ENCODE results near the gene CABP2.
A peak's percentile ranks its signal among the peaks of the same experiment; 100 is the strongest.
"Not testable (repeated sequence)": the region's sequence is repeated elsewhere in the genome, so short reads cannot be mapped to it uniquely, and the experiment has no call there.

CABP2 gene

GRCh38 chr11:67522844-67523555 is at the start of gene CABP2:
Gene CABP2 (minus strand): TSS chr11:67523446. CDS start chr11:67523326, 120 bp downstream.
- ATAC-seq, result no peak

DNA sequence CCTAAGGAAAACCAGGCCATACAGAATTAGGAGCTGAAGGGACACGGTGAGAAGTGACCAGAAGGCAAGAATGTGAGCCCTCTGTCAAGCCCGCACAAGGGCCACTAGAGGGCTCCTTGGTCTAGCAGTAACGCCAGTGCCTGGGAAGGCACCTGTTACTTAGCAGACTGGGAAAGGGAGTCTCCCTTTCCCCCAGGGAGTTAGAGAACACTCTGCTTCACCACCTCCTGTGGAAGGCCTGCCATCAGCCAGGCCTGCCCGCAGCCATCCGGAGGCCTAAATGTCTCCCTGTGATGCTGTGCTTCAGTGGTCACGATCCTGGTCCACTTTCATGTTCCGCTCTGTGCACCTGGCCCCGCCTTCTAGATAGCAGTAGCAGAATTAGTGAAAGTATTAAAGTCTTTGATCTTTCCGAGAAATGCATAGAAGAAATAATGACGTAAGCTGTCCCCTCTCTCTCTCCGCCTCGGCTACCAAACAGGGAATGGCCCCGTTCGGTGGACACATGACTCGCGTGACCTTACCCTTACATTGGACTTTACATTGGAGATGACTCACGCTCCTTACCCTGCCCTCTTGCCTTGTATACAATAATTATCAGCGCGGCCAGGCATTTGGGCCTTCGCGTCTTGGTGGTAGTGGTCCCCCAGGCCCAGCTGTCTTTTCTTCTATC is 49.6 kb upstream of the CABP2 start:
- H3K36me3 Mint-ChIP-seq, result no peaks in the 10 kb centered on the region
- H3K9me3 Mint-ChIP-seq, result no peaks in the 10 kb centered on the region
- peak overlapping the region; percentile 36 for H3K4me3 Mint-ChIP-seq
- ATAC-seq, result no peak
- H3K27ac Mint-ChIP-seq, result no peak overlapping the region
- peaks cover 45% of the 10 kb centered on the region for H3K27me3 Mint-ChIP-seq
- peaks cover 14% of the 10 kb centered on the region for H3K4me1 Mint-ChIP-seq

More at GRCh38 chr11:67522844-67523555, at the start of gene CABP2:
- Mint-ChIP-seq H3K36me3 (peaks cover 5% of the 10 kb centered on the region), H3K9me3 (peaks cover 6% of the 10 kb centered on the region), H3K27ac (no peak within 1 kb of the TSS), H3K4me1 (no peaks in the 10 kb centered on the region), H3K4me3 (no peak within 1 kb of the TSS), H3K27me3 (peaks cover 62% of the 10 kb centered on the region)

GRCh38 chr11:67572305-67572704 is 49.1 kb upstream of the CABP2 start:
- Mint-ChIP-seq H3K36me3 (no peaks in the 10 kb centered on the region), H3K4me3 (no peak overlapping the region), H3K27ac (no peak overlapping the region), H3K27me3 (peaks cover 45% of the 10 kb centered on the region), H3K9me3 (no peaks in the 10 kb centered on the region), H3K4me1 (peaks cover 14% of the 10 kb centered on the region)
- no peak for ATAC-seq

DNA sequence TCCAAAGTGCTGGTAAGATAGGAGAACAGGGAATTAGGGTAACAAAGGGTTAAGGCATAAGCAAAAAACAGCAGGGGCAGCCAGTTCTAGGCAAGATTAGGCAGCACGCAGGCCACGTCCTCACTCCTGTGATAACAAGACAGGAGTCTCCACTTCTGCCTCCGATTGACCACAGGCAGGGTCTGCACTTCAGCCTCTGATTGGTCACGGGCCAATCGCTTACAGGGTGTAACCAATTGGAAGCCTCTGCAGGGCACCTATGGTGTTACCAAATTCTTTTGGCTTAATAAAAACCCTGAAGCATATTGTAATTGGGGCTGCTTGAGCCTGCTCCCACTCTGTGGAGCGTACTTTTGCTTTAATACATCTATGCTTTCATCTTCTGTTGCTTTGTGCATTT is 48.2 kb upstream of the CABP2 start:
- no peak overlapping the region for H3K4me3 Mint-ChIP-seq

DNA sequence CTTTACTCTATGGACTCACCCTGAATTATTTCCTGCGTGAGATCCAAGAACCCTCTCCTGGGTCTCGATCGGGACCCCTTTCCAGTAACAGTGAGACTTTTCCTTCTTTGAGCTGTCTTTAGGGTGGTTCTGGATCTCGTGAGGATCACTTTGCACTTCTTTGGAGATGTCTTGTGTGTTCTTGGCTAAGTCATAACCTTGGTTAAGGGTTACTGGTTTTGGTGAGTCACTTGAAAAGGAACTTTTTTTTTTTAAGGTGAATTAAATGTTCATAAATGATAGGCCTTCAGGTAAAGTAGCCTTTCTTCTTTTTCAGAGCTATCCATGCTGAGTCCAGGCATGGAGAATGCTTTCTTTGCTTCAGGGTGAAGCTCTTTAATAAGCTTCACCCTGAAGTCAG is 41.0 kb upstream of the CABP2 start:
- Mint-ChIP-seq H3K36me3 (no peaks in the 10 kb centered on the region), H3K9me3 (no peaks in the 10 kb centered on the region), H3K4me1 (peaks cover 20% of the 10 kb centered on the region), H3K27me3 (peaks cover 34% of the 10 kb centered on the region), H3K27ac (no peak overlapping the region), H3K4me3 (no peak overlapping the region)
- no peak for ATAC-seq

More for the DNA sequence above, 48.2 kb upstream of the CABP2 start:
- Mint-ChIP-seq H3K4me1 (peaks cover 14% of the 10 kb centered on the region), H3K9me3 (no peaks in the 10 kb centered on the region), H3K27me3 (peaks cover 39% of the 10 kb centered on the region), H3K36me3 (no peaks in the 10 kb centered on the region), H3K27ac (no peak overlapping the region)
- no peak for ATAC-seq

- Mint-ChIP-seq H3K27me3 (peaks cover 39% of the 10 kb centered on the region), H3K4me1 (peaks cover 26% of the 10 kb centered on the region)
- H3K27ac Mint-ChIP-seq, result not testable (repeated sequence)
Measured at GRCh38 chr11:67563705-67564114, 40.5 kb upstream of the CABP2 start.

GRCh38 chr11:67562963-67563704 is 39.9 kb upstream of the CABP2 start:
- peaks cover 45% of the 10 kb centered on the region for H3K27me3 Mint-ChIP-seq
- no peaks in the 10 kb centered on the region for H3K9me3 Mint-ChIP-seq
- H3K4me3 Mint-ChIP-seq, result no peak overlapping the region
- no peak for ATAC-seq
- no peak overlapping the region for H3K27ac Mint-ChIP-seq
- H3K4me1 Mint-ChIP-seq, result peaks cover 31% of the 10 kb centered on the region
- H3K36me3 Mint-ChIP-seq, result no peaks in the 10 kb centered on the region

More at GRCh38 chr11:67563705-67564114, 40.5 kb upstream of the CABP2 start:
- H3K36me3 Mint-ChIP-seq, H3K9me3 Mint-ChIP-seq, ATAC-seq, H3K4me3 Mint-ChIP-seq: not testable (repeated sequence)

- H3K27ac Mint-ChIP-seq, result peak overlapping the region; percentile 36
- ATAC-seq, result peak; percentile 79
Measured at GRCh38 chr11:67561971-67562619, 38.8 kb upstream of the CABP2 start.

GRCh38 chr11:67558084-67558772 is 35.0 kb upstream of the CABP2 start:
- Mint-ChIP-seq H3K9me3 (no peaks in the 10 kb centered on the region), H3K27me3 (peaks cover 39% of the 10 kb centered on the region), H3K4me3 (peak overlapping the region; percentile 60), H3K27ac (peak overlapping the region; percentile 65), H3K36me3 (no peaks in the 10 kb centered on the region), H3K4me1 (peaks cover 36% of the 10 kb centered on the region)
- peak; percentile 88 for ATAC-seq

More at GRCh38 chr11:67561971-67562619, 38.8 kb upstream of the CABP2 start:
- Mint-ChIP-seq H3K4me3 (peak overlapping the region; percentile 24), H3K9me3 (no peaks in the 10 kb centered on the region), H3K36me3 (no peaks in the 10 kb centered on the region), H3K27me3 (peaks cover 42% of the 10 kb centered on the region), H3K4me1 (peaks cover 36% of the 10 kb centered on the region)

GRCh38 chr11:67556244-67556643 is 33.0 kb upstream of the CABP2 start:
- no peak for ATAC-seq
- Mint-ChIP-seq H3K9me3 (peaks cover 9% of the 10 kb centered on the region), H3K4me3 (no peak overlapping the region), H3K36me3 (peaks cover 8% of the 10 kb centered on the region), H3K27ac (no peak overlapping the region), H3K4me1 (peaks cover 19% of the 10 kb centered on the region), H3K27me3 (peaks cover 30% of the 10 kb centered on the region)

- H3K4me1 Mint-ChIP-seq, H3K27me3 Mint-ChIP-seq, H3K27ac Mint-ChIP-seq, H3K4me3 Mint-ChIP-seq, ATAC-seq: not testable (repeated sequence)
- Mint-ChIP-seq H3K36me3 (peaks cover 14% of the 10 kb centered on the region), H3K9me3 (peaks cover 18% of the 10 kb centered on the region)
Measured at GRCh38 chr11:67551697-67552096, 28.5 kb upstream of the CABP2 start.

DNA sequence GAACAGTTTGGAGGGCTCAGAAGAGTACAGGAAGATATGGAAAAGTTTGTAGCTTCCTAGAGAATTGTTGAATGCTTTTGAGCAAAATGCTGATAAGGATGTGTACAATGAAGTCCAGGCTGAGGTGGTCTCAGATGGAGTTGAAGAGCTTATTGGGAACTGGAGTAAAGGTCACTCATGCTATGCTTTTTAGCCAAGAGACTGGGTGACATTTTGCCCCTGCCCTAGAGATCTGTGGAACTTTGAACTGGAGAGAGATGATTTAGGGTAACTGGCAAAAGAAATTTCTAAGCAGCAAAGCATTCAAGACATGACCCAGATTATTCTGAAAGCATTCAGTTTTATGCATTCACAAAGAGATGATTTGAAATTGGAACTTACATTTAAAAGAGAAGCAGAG is 27.9 kb upstream of the CABP2 start:
- Mint-ChIP-seq H3K9me3 (peaks cover 18% of the 10 kb centered on the region), H3K36me3 (peaks cover 14% of the 10 kb centered on the region), H3K27ac (no peak overlapping the region), H3K4me1 (no peaks in the 10 kb centered on the region), H3K4me3 (no peak overlapping the region), H3K27me3 (peaks cover 9% of the 10 kb centered on the region)
- no peak for ATAC-seq

DNA sequence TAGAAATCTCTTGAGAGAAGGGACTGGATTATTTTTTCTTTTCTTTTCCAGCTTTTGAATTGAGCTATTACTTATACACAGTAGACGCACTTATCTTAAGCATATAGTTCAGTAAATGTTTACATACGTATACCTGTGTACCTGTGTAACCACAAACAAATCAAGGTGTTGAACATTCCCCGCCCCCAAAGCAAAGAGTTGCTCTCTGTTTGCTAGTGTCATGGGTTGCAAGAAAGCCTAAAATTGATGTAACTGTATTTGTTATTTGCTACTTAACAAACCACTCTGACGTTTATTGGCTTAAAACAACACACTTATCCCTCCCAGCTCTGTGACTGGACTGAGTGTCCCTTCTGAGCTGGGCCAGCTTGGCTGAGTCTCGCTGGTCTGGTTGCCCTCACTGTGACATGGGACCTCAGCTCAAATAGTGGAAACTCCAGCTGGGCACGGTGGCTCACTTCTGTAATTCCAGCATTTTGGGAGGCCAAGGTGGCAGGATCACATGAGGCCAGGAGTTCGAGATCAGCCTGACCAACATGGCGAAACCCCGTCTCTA is 25.4 kb upstream of the CABP2 start:
- no peak for ATAC-seq
- Mint-ChIP-seq H3K27me3 (peaks cover 18% of the 10 kb centered on the region), H3K4me1 (no peaks in the 10 kb centered on the region), H3K36me3 (peaks cover 14% of the 10 kb centered on the region), H3K9me3 (peaks cover 18% of the 10 kb centered on the region), H3K27ac (no peak overlapping the region), H3K4me3 (no peak overlapping the region)

- peaks cover 18% of the 10 kb centered on the region for H3K27me3 Mint-ChIP-seq
- peaks cover 14% of the 10 kb centered on the region for H3K36me3 Mint-ChIP-seq
- ATAC-seq, H3K4me3 Mint-ChIP-seq, H3K27ac Mint-ChIP-seq, H3K4me1 Mint-ChIP-seq: not testable (repeated sequence)
- peaks cover 18% of the 10 kb centered on the region for H3K9me3 Mint-ChIP-seq
Measured at GRCh38 chr11:67548112-67548511, 24.9 kb upstream of the CABP2 start.
